H9 (cell line): ENCODE measurements around the gene UVRAG. TPM values are rescaled to one million over a fixed set of nuclear protein-coding genes. Genes with fewer than 3 reads are reported as not detected.

Experiments
- DNase-seq: peaks from one replicate; pipeline ENCODE4 v3.0.0-alpha.2; 2017
- H2AFZ ChIP-seq: one replicate; pipeline ENCODE4 v1.6.1; 2013; ENCODE audit warnings: mild to moderate bottlenecking, low read length, control low read depth, moderate library complexity
- H2AK5ac ChIP-seq: 2 replicates; pipeline ENCODE4 v1.6.1; 2013; ENCODE audit warnings: low read length, control low read depth, mixed read lengths; ENCODE audit not compliant: insufficient read length
- H2BK120ac ChIP-seq: one replicate; pipeline ENCODE4 v1.6.1; 2013; ENCODE audit warnings: low read depth, mild to moderate bottlenecking, low read length, control low read depth, inconsistent platforms; ENCODE audit not compliant: poor library complexity, severe bottlenecking
- H2BK12ac ChIP-seq: 2 replicates; pipeline ENCODE4 v1.6.1; 2013; ENCODE audit warnings: low read length, control low read depth, mixed read lengths, low read depth; ENCODE audit not compliant: insufficient read length
- H2BK15ac ChIP-seq: 2 replicates; pipeline ENCODE4 v1.6.1; 2013; ENCODE audit warnings: low read depth, low read length, control low read depth
- H2BK20ac ChIP-seq: one replicate; pipeline ENCODE4 v1.6.1; 2013; ENCODE audit warnings: low read depth, mild to moderate bottlenecking, low read length, control low read depth, inconsistent platforms; ENCODE audit not compliant: poor library complexity, severe bottlenecking
- H2BK5ac ChIP-seq: 2 replicates; pipeline ENCODE4 v1.6.1; 2013; ENCODE audit warnings: low read length, control low read depth, mixed read lengths; ENCODE audit not compliant: insufficient read length
- H3K14ac ChIP-seq: 2 replicates; pipeline ENCODE4 v1.6.1; 2013; ENCODE audit warnings: low read length, control low read depth; ENCODE audit not compliant: insufficient read depth
- H3K18ac ChIP-seq: 2 replicates; pipeline ENCODE4 v1.6.1; 2013; ENCODE audit warnings: low read depth, mild to moderate bottlenecking, mixed read lengths, low read length, control low read depth; ENCODE audit not compliant: insufficient read length
- H3K23ac ChIP-seq: 2 replicates; pipeline ENCODE4 v1.6.1; 2013; ENCODE audit warnings: low read length, control low read depth, mixed read lengths, low read depth; ENCODE audit not compliant: insufficient read length
- H3K23me2 ChIP-seq: 2 replicates; pipeline ENCODE4 v1.6.1; 2013; ENCODE audit warnings: low read depth, mild to moderate bottlenecking, mixed read lengths, low read length, control low read depth; ENCODE audit not compliant: insufficient read length, poor library complexity, severe bottlenecking
- H3K27ac ChIP-seq: 2 replicates; pipeline ENCODE4 v1.5.1; 2013; ENCODE audit warnings: low read length, control low read depth, mixed read lengths, low read depth; ENCODE audit not compliant: insufficient read length
- H3K27me3 ChIP-seq: 2 replicates; pipeline ENCODE4 v1.6.1; 2013; ENCODE audit warnings: low read length, control low read depth, inconsistent platforms; ENCODE audit not compliant: insufficient read depth
- H3K4ac ChIP-seq: 2 replicates; pipeline ENCODE4 v1.6.1; 2013; ENCODE audit warnings: low read depth, mild to moderate bottlenecking, control low read depth, inconsistent platforms, low read length, moderate library complexity
- H3K4me1 ChIP-seq: 2 replicates; pipeline ENCODE4 v1.6.1; 2013; ENCODE audit warnings: low read length, control low read depth, inconsistent platforms; ENCODE audit not compliant: insufficient read depth
- H3K4me2 ChIP-seq: 2 replicates; pipeline ENCODE4 v1.6.1; 2013; ENCODE audit warnings: low read length, control low read depth, mixed read lengths; ENCODE audit not compliant: insufficient read length, insufficient read depth
- H3K56ac ChIP-seq: 2 replicates; pipeline ENCODE4 v1.6.1; 2013; ENCODE audit warnings: low read depth, mild to moderate bottlenecking, mixed read lengths, low read length, control low read depth; ENCODE audit not compliant: insufficient read length
- H3K79me1 ChIP-seq: 2 replicates; pipeline ENCODE4 v1.6.1; 2013; ENCODE audit warnings: low read depth, mild to moderate bottlenecking, moderate library complexity, low read length, control low read depth, inconsistent platforms; ENCODE audit not compliant: insufficient read depth, poor library complexity, severe bottlenecking
- H3K79me2 ChIP-seq: 2 replicates; pipeline ENCODE4 v1.6.1; 2013; ENCODE audit warnings: low read length, control low read depth, inconsistent platforms; ENCODE audit not compliant: insufficient read depth
- H3K9ac ChIP-seq: 2 replicates; pipeline ENCODE4 v1.6.1; 2013; ENCODE audit warnings: low read length, control low read depth, mixed read lengths; ENCODE audit not compliant: insufficient read length; ENCODE audit errors: extremely low read depth
- H3K9me3 ChIP-seq: one replicate; pipeline ENCODE4 v1.6.1; 2013; ENCODE audit warnings: low read depth, low read length, inconsistent platforms; ENCODE audit not compliant: control insufficient read depth
- H3T11ph ChIP-seq: one replicate; pipeline ENCODE4 v1.6.1; 2013; ENCODE audit warnings: mild to moderate bottlenecking, low read length, control low read depth, inconsistent platforms
- H4K20me1 ChIP-seq: one replicate; pipeline ENCODE4 v1.6.1; 2013; ENCODE audit not compliant: control insufficient read depth, insufficient read length, insufficient read depth
- H4K5ac ChIP-seq: 2 replicates; pipeline ENCODE4 v1.6.1; 2013; ENCODE audit warnings: low read depth, mild to moderate bottlenecking, mixed read lengths, low read length, control low read depth; ENCODE audit not compliant: insufficient read length
- H4K8ac ChIP-seq: replicated peaks from 2 replicates; pipeline ENCODE4 v1.6.1; 2013; ENCODE audit warnings: low read length, control low read depth, mixed read lengths, low read depth; ENCODE audit not compliant: insufficient read length
- H4K91ac ChIP-seq: 2 replicates; pipeline ENCODE4 v1.6.1; 2013; ENCODE audit warnings: low read depth, mild to moderate bottlenecking, moderate library complexity, mixed read lengths, low read length, control low read depth; ENCODE audit not compliant: insufficient read length
- H3K27ac Mint-ChIP-seq, 3 experiments: 2 replicates in 2 of 3; 3 replicates in 1 of 3; pipeline ENCODE4 v1.8.0; 2020 to 2021; ENCODE audit warnings: mixed read lengths in 3 of 3, mild to moderate bottlenecking in 1 of 3, moderate library complexity in 1 of 3
- H3K27me3 Mint-ChIP-seq: 2 replicates; pipeline ENCODE4 v1.8.0; 2021; ENCODE audit warnings: low read depth, mild to moderate bottlenecking, moderate library complexity, mixed read lengths
- H3K36me3 Mint-ChIP-seq, 3 experiments: 2 replicates in 2 of 3; 3 replicates in 1 of 3; pipeline ENCODE4 v1.8.0; 2020 to 2021; ENCODE audit warnings: low read depth in 3 of 3, mixed read lengths in 3 of 3; ENCODE audit not compliant: insufficient read depth in 1 of 3
- H3K4me1 Mint-ChIP-seq, 2 experiments: 2 replicates each; pipeline ENCODE4 v1.8.0; 2020; ENCODE audit warnings: mixed read lengths in 2 of 2
- H3K4me3 Mint-ChIP-seq, 2 experiments: 2 replicates in 1 of 2; 3 replicates in 1 of 2; pipeline ENCODE4 v1.8.0; 2020 to 2021; ENCODE audit warnings: mild to moderate bottlenecking in 2 of 2, mixed read lengths in 2 of 2, moderate library complexity in 1 of 2
- H3K9me3 Mint-ChIP-seq, 2 experiments: 2 replicates in 1 of 2; 3 replicates in 1 of 2; pipeline ENCODE4 v1.8.0; 2020; ENCODE audit warnings: mild to moderate bottlenecking in 2 of 2, mixed read lengths in 2 of 2, moderate library complexity in 1 of 2
- WGBS: extraction: QIAGEN DNeasy Blood & Tissue Kit; methylation state at CpG from one replicate; pipeline ENCODE4 v1.1.7; 2013; ENCODE audit warnings: missing lambda C conversion rate, low lambda C conversion rate, mixed read lengths; ENCODE audit not compliant: insufficient read length; ENCODE audit errors: extremely low coverage; 5-methylcytosine and 5-hydroxymethylcytosine counted together
- total RNA-seq: library from RNA; stranded (reverse); gene quantifications from 2 replicates; pipeline ENCODE4 v1.2.1, GENCODE V29; 2021
- TF ChIP-seq, protein P1 (sequence below): fragments of 200-600 bp; sonication (generic); conservative IDR thresholded peaks from 3 replicates; pipeline ENCODE4 v1.8.0; 2021; ENCODE audit warnings: antibody characterized with exemption, mild to moderate bottlenecking

UVRAG gene
- total RNA-seq, 1 experiment from 2014 or later, result 18.5 TPM

DNA sequence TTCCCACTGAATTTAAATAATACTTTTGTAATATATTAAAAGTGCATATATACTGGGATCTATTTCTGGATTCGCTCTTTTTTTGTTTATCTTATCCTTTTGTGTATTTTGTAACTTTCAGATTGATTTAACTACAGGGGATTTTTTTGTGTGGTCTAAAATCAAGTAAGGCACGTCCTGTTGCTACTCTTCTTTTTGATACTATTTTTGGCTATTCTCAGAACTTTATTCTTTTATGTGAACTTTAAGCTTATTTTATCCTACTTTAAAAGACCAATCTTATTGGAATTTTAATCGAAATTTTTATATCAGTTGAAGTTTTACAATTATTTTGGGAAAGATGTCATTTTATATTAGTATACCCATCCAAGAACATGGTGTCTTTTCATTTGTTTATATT, 106.8 kb downstream of the UVRAG start:
- no peaks in the 10 kb centered on the region for H3K9me3 Mint-ChIP-seq
- Histone ChIP-seq H3K79me2 (no peaks in the 10 kb centered on the region), H3K4me1 (no peaks in the 10 kb centered on the region)

More for the DNA sequence above, 106.8 kb downstream of the UVRAG start:
- Histone ChIP-seq H3K4me2 (no peak overlapping the region), H2BK15ac (no peak overlapping the region), H3K23me2 (no peaks in the 10 kb centered on the region), H3K14ac (no peak overlapping the region), H2BK5ac (no peak overlapping the region), H3K79me1 (no peaks in the 10 kb centered on the region), H2BK12ac (no peak overlapping the region), H4K91ac (no peak overlapping the region), H2AFZ (no peak overlapping the region), H3K9ac (no peak overlapping the region), H3K27ac (no peak overlapping the region), H3K18ac (no peak overlapping the region), H2BK120ac (no peak overlapping the region), H3K4ac (no peak overlapping the region), H4K5ac (no peak overlapping the region), H4K8ac (no peak overlapping the region), H3T11ph (no peak overlapping the region), H3K23ac (no peak overlapping the region), H3K56ac (no peak overlapping the region), H3K9me3 (no peaks in the 10 kb centered on the region), H3K27me3 (no peaks in the 10 kb centered on the region), H4K20me1 (no peaks in the 10 kb centered on the region), H2AK5ac (no peak overlapping the region), H2BK20ac (no peak overlapping the region)
- no peak overlapping the region for H3K4me3 Mint-ChIP-seq
- no peak overlapping the region for H3K27ac Mint-ChIP-seq
- H3K4me1 Mint-ChIP-seq, result no peaks in the 10 kb centered on the region; a peak in 1 of 4 replicates
- H3K27me3 Mint-ChIP-seq, result no peaks in the 10 kb centered on the region
- DNase-seq, result no peak
- no CpG with 5 or more reads among the region's 3 CpGs for WGBS
- TF ChIP-seq, protein P1, sequence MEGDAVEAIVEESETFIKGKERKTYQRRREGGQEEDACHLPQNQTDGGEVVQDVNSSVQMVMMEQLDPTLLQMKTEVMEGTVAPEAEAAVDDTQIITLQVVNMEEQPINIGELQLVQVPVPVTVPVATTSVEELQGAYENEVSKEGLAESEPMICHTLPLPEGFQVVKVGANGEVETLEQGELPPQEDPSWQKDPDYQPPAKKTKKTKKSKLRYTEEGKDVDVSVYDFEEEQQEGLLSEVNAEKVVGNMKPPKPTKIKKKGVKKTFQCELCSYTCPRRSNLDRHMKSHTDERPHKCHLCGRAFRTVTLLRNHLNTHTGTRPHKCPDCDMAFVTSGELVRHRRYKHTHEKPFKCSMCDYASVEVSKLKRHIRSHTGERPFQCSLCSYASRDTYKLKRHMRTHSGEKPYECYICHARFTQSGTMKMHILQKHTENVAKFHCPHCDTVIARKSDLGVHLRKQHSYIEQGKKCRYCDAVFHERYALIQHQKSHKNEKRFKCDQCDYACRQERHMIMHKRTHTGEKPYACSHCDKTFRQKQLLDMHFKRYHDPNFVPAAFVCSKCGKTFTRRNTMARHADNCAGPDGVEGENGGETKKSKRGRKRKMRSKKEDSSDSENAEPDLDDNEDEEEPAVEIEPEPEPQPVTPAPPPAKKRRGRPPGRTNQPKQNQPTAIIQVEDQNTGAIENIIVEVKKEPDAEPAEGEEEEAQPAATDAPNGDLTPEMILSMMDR, result no peak
- H3K36me3 Mint-ChIP-seq, result 0 out of 7 replicates have a peak, but pooled peaks cover 0 to 2% (median 0%) of the 10 kb centered on the region in 3 experiments
